Parietal lobe (tissue), 2 donors: ENCODE data around the gene PGGT1B. TPM values are rescaled to one million over a fixed set of nuclear protein-coding genes. Genes with fewer than 3 reads are reported as not detected.

ENCODE experiments used
- small RNA-seq: library from RNA; depleted of rRNA; stranded (forward); fragments of <200 nt; gene quantifications from one replicate; pipeline ENCODE3, GENCODE V24; 2014; ENCODE audit warnings: low replicate concordance
- total RNA-seq: library from RNA; depleted of rRNA; stranded (reverse); fragments of >200 nt; gene quantifications from one replicate; pipeline ENCODE4 v1.2.3, GENCODE V29; 2014

The PGGT1B gene
- 22.8 TPM for total RNA-seq

DNA sequence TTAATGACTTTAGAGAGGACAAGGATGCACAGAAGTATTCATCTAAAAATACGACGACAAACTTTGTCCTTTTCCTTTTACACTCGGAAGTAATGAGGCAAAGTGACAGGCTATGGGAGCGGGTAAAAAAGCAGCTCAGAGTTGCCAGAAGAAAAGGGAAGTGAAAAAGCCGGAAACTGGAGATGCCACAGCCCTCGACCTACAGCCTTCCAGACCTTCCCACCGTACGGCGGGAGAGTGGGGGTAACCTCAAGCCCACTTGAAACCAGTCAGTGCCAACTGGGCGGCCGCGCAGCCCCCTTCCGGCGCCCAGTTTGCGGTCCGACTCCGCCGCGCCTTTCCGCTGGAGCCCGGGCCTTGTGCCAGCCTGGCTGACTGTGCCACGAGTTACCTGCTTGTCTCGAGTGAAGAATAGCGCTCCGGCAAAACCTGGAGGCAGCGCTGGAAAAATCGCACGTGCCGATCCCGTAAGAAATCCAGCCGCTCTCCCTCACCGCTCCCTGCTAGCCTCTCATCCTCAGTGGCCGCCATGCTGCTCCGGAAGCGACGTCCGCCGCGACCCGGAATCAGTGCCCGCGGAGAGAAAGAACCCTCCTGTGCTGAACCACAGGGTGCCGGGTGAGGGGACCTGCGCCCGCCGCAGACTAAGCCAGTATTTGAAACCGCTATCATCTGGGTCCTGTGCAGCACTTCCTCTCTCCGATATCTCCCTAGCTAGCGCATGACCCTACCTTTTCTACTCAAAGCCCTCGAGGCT, at the start of gene PGGT1B:
Gene PGGT1B, minus strand, starts transcription at position 557 of the 757 bp plus-strand sequence. Its CDS starts 26 bp downstream, at position 531.

GRCh38 chr5:115296124-115297022, 33.7 kb upstream of the PGGT1B start, which contains the start of gene CCDC112:
TSS of gene CCDC112 (minus strand) at chr5:115296654. CDS start at chr5:115296543, 111 bp downstream.

GRCh38 chr5:115169487-115170133, 93.1 kb downstream of the PGGT1B start, which contains the start of gene TRIM36:
TSS of gene TRIM36 (minus strand) at chr5:115169908. CDS start at chr5:115169634, 274 bp downstream.

Small RNAs within 50 kb of the gene (small RNA-seq; reads per million reads assigned to genes)
- not detected for gene HMGN1P15

Other genes starting within 250 kb of the PGGT1B start
- gene TRIM36, start 93.0 kb downstream of the PGGT1B start, total RNA-seq: 120 TPM
- gene CCDC112, start 33.8 kb upstream of the PGGT1B start, total RNA-seq: 81.1 TPM